Spleen (tissue), 11 donors: ENCODE results near the gene GIGYF1. TPM values are rescaled to one million over a fixed set of nuclear protein-coding genes. Genes with fewer than 3 reads are reported as not detected.

Source experiments
- DNase-seq: peaks from one replicate; pipeline ENCODE4 v3.0.0-alpha.2; 2020
- H3K27ac ChIP-seq, 8 donors: fragments of 200-600 bp; sonication (generic) in 7 of 8; 1 replicate in 4 of 8; 2 replicates in 4 of 8; pipeline versions ENCODE4 v1.5.0 to v1.8.0; 2016 to 2021; ENCODE audit warnings: inconsistent platforms in 4 of 8, mild to moderate bottlenecking in 4 of 8, moderate library complexity in 1 of 8
- H3K27me3 ChIP-seq, 7 donors: fragments of 200-600 bp; sonication (generic) in 6 of 7; replicated peaks in 1 of 7; 1 replicate in 4 of 7; 2 replicates in 3 of 7; pipeline versions ENCODE4 v1.5.0 to v1.8.0; 2016 to 2021; ENCODE audit warnings: inconsistent platforms in 3 of 7, mild to moderate bottlenecking in 1 of 7
- H3K36me3 ChIP-seq, 6 donors: fragments of 200-600 bp; sonication (generic) in 5 of 6; 1 replicate in 4 of 6; 2 replicates in 2 of 6; pipeline versions ENCODE4 v1.5.0 to v1.8.0; 2016 to 2021; ENCODE audit warnings: inconsistent platforms in 2 of 6
- H3K4me1 ChIP-seq, 6 donors: fragments of 200-600 bp; sonication (generic) in 5 of 6; 1 replicate in 3 of 6; 2 replicates in 3 of 6; pipeline versions ENCODE4 v1.5.0 to v1.8.0; 2016 to 2021; ENCODE audit warnings: inconsistent platforms in 3 of 6
- H3K4me3 ChIP-seq, 8 donors: fragments of 200-600 bp; sonication (generic) in 7 of 8; 1 replicate in 4 of 8; 2 replicates in 4 of 8; pipeline versions ENCODE4 v1.5.0 to v1.8.0; 2016 to 2021; ENCODE audit warnings: inconsistent platforms in 4 of 8, mild to moderate bottlenecking in 4 of 8, moderate library complexity in 2 of 8
- H3K9me3 ChIP-seq, 8 donors: fragments of 200-600 bp; sonication (generic) in 7 of 8; 1 replicate in 4 of 8; 2 replicates in 4 of 8; pipeline versions ENCODE4 v1.5.0 to v1.8.0; 2016 to 2021; ENCODE audit warnings: inconsistent platforms in 4 of 8
- POLR2AphosphoS5 ChIP-seq, 3 donors: sonication (generic); formaldehyde crosslinking; IDR thresholded peaks; one replicate each; pipeline ENCODE4 v1.5.1; 2017; ENCODE audit warnings: antibody characterized with exemption in 3 of 3
- WGBS, 5 donors: extraction: QIAGEN DNeasy Blood & Tissue Kit in 3 of 5; methylation state at CpG; one replicate each; pipeline versions ENCODE4 v1.1.5 to v1.1.7; 2013 to 2018; 5-methylcytosine and 5-hydroxymethylcytosine counted together
- intact Hi-C: fragments of 100-400 bp; cut with DNase I; formaldehyde crosslinking; loops from one replicate; pipeline ENCODE4 v1.15.0; 2023; ENCODE audit warnings: low total_unique reads
- polyA plus RNA-seq, 3 donors: library from polyadenylated mRNA; stranded (reverse); fragments of 200-250 nt; gene quantifications; one replicate each; pipeline ENCODE4 v1.2.1, GENCODE V29; 2013
- total RNA-seq, 7 donors: library from RNA; depleted of rRNA in 3 of 7; stranded (reverse); fragments of >200 nt in 3 of 7; fragmentation: NEBNext Ultra II Directional in 4 of 7; extraction: Animal tissue kit (Norgen Biotek cat#: 25700) in 4 of 7; gene quantifications; one replicate each; pipeline versions ENCODE4 v1.1.0 to v1.2.1, GENCODE V29; 2016 to 2021
- TF ChIP-seq, protein P1 (sequence below), 11 experiments: fragments of 200-600 bp in 7 of 11; fragments of 450-650 bp in 4 of 11; sonication (generic) in 4 of 11; IDR thresholded peaks in 8 of 11; conservative IDR thresholded peaks in 3 of 11; 1 replicate in 7 of 11; 2 replicates in 4 of 11; pipeline versions ENCODE4 v1.4.0 to v1.8.0; 2016 to 2021; ENCODE audit warnings: antibody characterized with exemption in 11 of 11, inconsistent platforms in 4 of 11, mild to moderate bottlenecking in 1 of 11
- donor health status: healthy with polysubstance abuse.
- donor health status: DM: no; HTN: no; CAD: no; lungs with moderate emphysema.
- donor health status: DM: no; HTN: no; CAD: no.
- donor health status: Bipolar disorder and iron deficiency.
- donor health status: healthy.
- donor health status: DM: no; HTN: no; CAD: no.
- donor health status: DM: yes; HTN: yes; CAD: no.

GIGYF1 gene
- total and polyA plus RNA-seq, 10 donors: 15.4 to 102 (median 54.6) TPM

DNA sequence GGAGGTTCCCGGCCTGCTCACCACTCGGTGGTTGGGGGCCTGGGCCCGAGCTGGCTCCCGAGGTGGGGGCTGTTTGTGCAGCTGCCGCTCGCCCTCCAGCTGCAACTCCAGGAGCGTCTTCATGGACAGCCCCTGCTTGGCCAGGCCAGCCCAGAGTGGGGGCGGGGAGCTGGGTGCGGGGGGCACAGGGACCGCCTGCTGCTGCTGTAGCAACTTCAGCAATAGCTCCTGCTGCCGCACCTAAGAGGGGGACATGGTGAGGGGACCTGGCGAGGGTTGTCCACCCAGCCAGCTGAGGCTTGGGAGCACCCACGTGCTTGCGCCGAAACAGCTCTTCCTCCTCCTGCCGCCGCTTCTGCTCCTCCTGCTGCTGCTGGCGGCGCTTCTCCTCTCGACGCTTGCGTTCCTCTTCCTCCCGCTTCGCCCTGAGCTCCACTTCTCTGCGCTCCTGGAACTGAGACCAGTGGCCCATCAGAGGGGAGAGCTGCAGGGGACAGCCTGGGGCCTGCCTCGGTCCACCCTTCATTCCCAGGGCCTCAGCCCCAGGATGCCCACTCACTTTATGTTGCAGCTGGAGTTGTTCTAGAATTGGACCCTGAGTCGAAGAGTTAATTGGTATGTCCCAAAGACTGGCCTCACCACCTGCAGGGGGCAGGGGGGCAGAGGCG is 10.9 kb downstream of the GIGYF1 start:
- WGBS, 5 donors: 85 to 91% (median 90%) methylated on average over 17 to 28 of the region's 28 CpGs
- DNase-seq: peak; percentile 78
- peaks cover 0 to 100% (median 99%) of the 10 kb centered on the region in 6 donors for H3K36me3 ChIP-seq
- intact Hi-C loops: no loop called here
- no peaks in the 10 kb centered on the region for H3K9me3 ChIP-seq
- H3K27me3 ChIP-seq: no peaks in the 10 kb centered on the region
- peaks cover 0 to 40% (median 18%) of the 10 kb centered on the region in 6 donors for H3K4me1 ChIP-seq
- TF ChIP-seq POLR2AphosphoS5 (IDR thresholded peaks at IDR 0.05): peak in 1 of 3 donors; percentile 47
- TF ChIP-seq, protein P1, sequence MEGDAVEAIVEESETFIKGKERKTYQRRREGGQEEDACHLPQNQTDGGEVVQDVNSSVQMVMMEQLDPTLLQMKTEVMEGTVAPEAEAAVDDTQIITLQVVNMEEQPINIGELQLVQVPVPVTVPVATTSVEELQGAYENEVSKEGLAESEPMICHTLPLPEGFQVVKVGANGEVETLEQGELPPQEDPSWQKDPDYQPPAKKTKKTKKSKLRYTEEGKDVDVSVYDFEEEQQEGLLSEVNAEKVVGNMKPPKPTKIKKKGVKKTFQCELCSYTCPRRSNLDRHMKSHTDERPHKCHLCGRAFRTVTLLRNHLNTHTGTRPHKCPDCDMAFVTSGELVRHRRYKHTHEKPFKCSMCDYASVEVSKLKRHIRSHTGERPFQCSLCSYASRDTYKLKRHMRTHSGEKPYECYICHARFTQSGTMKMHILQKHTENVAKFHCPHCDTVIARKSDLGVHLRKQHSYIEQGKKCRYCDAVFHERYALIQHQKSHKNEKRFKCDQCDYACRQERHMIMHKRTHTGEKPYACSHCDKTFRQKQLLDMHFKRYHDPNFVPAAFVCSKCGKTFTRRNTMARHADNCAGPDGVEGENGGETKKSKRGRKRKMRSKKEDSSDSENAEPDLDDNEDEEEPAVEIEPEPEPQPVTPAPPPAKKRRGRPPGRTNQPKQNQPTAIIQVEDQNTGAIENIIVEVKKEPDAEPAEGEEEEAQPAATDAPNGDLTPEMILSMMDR (IDR thresholded peaks at IDR 0.05 in 8 of 11, conservative IDR thresholded peaks at IDR 0.05 in 3 of 11): no peak
- H3K4me3 ChIP-seq: no peak overlapping the region
- no peak overlapping the region for H3K27ac ChIP-seq

DNA sequence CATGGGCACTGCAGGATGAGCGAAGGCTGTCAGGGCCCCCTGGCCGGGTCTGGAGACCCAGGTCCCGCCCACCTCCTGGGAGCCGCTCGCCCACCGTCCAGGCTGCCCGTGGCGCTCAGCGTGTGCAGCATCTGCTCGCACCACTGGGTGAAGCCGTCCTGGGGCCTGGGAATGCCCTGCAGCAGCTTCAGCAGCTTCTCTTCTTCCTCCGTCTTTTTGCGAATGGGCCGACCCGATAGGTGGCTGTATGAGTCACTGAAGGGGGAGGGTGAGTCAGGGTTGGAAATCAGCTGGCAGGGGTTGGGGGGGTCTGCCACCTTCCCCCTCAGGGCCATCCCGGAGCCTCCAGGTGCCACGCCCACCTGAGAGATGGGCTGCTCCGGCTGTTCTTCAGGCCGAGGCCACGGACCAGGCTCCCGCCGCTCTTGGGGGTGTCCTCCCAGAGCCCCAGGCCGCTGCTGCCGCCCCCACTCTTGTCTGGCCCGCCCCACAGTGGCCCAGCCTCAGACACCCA is 11.8 kb downstream of the GIGYF1 start:
- Histone ChIP-seq H3K36me3 (peaks cover 0 to 100% (median 99%) of the 10 kb centered on the region in 6 donors), H3K9me3 (no peaks in the 10 kb centered on the region), H3K27me3 (no peaks in the 10 kb centered on the region), H3K4me3 (no peak overlapping the region), H3K27ac (peak overlapping the region in 2 of 8 donors; percentile 30 to 99), H3K4me1 (peaks cover 0 to 47% (median 23%) of the 10 kb centered on the region in 6 donors)
- 82 to 94% (median 86%) methylated on average over 11 to 25 of the region's 25 CpGs for WGBS, 5 donors
- intact Hi-C loops: no loop called here
- peak in 2 of 3 donors; percentile 21 to 74 for TF ChIP-seq POLR2AphosphoS5 (IDR thresholded peaks at IDR 0.05)
- TF ChIP-seq, protein P1 (IDR thresholded peaks at IDR 0.05 in 8 of 11, conservative IDR thresholded peaks at IDR 0.05 in 3 of 11): no peak
- DNase-seq: peak; percentile 78

DNA sequence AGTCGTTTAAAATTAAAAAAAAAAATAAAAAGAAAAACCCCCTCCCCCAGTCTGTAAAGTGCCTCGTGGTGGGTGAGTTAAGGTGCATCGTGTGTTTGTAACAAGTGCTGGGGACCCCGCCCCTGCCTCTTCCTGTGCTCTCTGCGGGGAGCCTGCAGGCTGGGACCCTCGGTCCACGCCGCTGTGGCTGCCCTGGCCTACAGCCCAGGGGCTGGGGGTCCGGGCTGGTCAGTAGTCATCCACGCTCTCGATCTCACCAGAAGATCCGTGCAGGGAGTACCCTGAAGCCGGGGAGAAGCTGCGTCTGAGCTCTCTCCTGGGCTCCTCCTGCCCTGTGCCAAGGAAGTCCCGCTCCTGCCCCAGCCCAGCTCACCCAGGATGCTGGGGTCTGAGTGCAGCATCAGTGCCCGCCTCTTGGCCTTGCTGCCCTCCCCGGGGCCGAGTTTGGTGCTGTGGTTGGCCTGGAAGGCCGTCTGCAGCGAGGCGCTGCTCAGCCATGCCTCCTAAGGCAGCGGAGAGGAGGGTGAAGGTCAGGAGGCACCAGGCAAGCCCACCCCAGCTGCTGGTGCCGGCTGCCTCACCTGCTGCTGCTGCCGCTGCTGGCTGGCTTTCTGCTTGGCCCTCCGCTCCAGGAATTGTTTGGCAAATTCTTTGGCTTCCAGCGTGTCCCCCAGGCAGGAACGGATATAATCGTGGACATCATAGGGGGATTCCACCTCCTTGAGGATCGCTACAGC is 12.4 kb downstream of the GIGYF1 start:
- Histone ChIP-seq H3K4me3 (no peak overlapping the region), H3K27ac (peak overlapping the region in 3 of 8 donors; percentile 17 to 99 (median 30)), H3K27me3 (no peaks in the 10 kb centered on the region), H3K4me1 (peaks cover 0 to 53% (median 27%) of the 10 kb centered on the region in 6 donors), H3K9me3 (no peaks in the 10 kb centered on the region), H3K36me3 (peaks cover 0 to 100% (median 99%) of the 10 kb centered on the region in 6 donors)
- intact Hi-C loops: no loop called here
- WGBS, 5 donors: 73 to 79% (median 77%) methylated on average over 14 to 29 of the region's 29 CpGs
- DNase-seq: peak; percentile 77
- TF ChIP-seq, protein P1 (IDR thresholded peaks at IDR 0.05 in 8 of 11, conservative IDR thresholded peaks at IDR 0.05 in 3 of 11): no peak
- TF ChIP-seq POLR2AphosphoS5 (IDR thresholded peaks at IDR 0.05): peak; percentile 67 to 89 (median 70)
